GM12875 (cell line): ENCODE data around the gene BCAS1.

Experiments
- H3K4me3 ChIP-seq: one replicate; pipeline ENCODE4 v1.5.1; 2011; ENCODE audit warnings: low read depth, low read length, control low read depth
- TF ChIP-seq, protein P1 (sequence below): IDR thresholded peaks from 2 replicates; pipeline ENCODE4 v1.5.1; 2011; ENCODE audit warnings: low read depth, mild to moderate bottlenecking, control low read depth, inconsistent platforms, low read length, moderate library complexity, borderline replicate concordance; ENCODE audit not compliant: insufficient read depth

BCAS1 gene

DNA sequence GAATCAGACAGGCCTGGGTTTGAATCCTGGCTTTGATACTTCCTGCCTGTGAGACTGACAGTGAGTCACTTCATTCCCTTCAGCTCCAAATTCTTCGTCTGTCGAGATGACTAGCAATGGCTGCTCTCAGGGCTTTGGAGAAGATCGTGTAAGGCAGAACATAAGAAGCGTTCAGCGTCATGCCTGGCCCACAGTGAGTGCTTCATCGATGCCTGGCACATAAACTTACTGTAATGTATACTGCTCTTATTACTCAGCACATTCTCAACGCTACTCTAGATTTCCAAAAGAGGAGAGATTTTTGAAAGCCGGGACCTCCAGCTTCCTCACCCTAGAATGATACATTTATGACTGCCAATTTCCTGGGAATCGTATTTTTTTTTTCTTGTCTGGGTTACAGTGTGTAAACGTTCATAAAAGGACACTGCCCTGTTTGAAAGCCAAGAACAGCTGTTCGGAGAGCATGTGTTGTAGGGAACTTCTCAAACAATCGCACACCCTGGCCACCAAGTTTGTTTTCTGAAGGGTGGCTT is 16.2 kb upstream of the BCAS1 start:
- TF ChIP-seq, protein P1, sequence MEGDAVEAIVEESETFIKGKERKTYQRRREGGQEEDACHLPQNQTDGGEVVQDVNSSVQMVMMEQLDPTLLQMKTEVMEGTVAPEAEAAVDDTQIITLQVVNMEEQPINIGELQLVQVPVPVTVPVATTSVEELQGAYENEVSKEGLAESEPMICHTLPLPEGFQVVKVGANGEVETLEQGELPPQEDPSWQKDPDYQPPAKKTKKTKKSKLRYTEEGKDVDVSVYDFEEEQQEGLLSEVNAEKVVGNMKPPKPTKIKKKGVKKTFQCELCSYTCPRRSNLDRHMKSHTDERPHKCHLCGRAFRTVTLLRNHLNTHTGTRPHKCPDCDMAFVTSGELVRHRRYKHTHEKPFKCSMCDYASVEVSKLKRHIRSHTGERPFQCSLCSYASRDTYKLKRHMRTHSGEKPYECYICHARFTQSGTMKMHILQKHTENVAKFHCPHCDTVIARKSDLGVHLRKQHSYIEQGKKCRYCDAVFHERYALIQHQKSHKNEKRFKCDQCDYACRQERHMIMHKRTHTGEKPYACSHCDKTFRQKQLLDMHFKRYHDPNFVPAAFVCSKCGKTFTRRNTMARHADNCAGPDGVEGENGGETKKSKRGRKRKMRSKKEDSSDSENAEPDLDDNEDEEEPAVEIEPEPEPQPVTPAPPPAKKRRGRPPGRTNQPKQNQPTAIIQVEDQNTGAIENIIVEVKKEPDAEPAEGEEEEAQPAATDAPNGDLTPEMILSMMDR, result no peak
- H3K4me3 ChIP-seq, result no peak overlapping the region

DNA sequence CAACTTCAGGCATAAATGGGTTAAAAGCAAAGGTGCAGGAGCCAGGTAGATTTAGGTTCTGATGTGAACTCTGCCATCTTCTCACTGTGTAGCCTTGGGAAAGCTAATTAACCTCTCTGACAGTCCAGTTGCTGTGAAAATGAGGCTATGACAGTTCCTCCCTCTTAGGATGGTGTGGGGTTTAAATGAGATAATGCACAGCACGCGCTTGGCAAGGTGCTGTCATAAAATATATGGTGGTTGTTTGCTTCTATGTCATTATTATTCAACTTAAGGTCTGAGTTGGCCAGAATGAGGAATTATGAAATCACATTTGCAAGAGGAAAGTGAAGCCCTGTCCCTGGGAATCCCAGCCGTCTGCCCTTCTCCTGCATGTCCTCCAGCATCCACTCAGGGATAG is 15.5 kb upstream of the BCAS1 start:
- TF ChIP-seq, protein P1, result no peak

DNA sequence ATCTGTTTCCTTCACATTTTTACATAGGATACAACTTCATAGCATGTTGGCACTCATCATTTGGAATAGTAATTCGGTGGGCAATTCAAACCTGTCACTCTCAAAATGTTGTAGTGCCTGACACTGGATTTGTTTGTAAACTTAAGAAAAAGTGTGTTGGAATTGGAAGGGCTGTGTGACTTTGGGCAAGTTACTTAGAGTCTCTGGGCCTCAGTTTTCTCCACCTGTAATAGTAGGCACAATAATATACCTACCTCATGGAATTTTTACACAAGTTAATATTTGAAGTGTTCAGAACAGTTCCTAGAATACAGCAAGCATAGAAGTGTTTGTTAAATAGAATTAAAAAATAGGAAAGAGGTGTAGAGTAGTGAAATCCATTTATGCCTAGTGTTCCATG is 15.0 kb upstream of the BCAS1 start:
- no peak overlapping the region for H3K4me3 ChIP-seq
- TF ChIP-seq, protein P1, result no peak

More for the DNA sequence above, 15.5 kb upstream of the BCAS1 start:
- no peak overlapping the region for H3K4me3 ChIP-seq

DNA sequence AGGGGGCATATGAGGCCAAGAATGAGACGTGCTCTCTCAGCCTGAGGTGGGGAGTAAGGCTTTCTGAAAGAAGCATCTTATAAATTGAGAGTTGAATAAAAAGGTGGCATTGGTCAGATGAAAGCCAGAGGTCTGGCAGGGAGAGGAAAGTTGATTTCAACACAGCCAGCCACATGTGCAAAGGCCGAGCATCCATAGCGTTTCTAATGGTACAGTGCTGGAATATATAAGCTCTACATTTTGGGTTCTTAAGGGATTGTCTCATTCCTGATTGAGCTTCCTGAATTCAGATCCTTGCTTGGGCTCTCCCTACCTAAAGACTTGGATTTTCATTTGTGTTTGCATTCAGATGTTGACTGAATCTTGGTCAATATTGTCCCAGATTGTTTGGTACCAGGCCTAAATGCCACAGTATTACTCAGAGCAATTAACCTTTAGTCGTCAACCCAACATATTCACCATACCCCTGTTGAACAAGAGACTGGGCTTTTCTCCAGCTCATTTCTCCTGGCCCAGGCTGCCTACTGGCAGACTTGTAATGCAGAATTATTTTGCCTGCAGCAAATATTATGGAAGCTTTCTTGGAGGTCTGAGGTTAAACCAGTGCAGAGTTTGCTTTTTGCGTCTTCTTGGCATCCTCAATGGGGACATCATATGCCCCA is 14.5 kb upstream of the BCAS1 start:
- TF ChIP-seq, protein P1, result no peak
- no peak overlapping the region for H3K4me3 ChIP-seq

DNA sequence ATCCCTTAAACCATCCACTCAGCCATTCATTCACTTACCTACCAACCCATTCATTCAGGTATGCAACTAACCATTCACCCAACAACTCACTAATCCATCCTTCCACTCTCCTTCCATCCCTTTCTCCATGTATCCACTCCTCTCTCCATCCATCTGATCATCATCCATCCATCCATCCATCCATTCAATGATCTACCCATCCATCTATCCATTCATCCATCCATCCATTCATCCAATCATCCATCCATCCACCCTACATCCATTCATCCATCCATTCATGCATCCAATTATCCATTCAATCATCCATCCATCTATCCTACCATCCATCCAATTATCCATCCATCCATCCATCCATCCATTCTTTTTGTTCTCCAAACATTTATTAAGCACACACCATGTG is 13.8 kb upstream of the BCAS1 start:
- TF ChIP-seq, protein P1, result no peak
- H3K4me3 ChIP-seq, result no peak overlapping the region

DNA sequence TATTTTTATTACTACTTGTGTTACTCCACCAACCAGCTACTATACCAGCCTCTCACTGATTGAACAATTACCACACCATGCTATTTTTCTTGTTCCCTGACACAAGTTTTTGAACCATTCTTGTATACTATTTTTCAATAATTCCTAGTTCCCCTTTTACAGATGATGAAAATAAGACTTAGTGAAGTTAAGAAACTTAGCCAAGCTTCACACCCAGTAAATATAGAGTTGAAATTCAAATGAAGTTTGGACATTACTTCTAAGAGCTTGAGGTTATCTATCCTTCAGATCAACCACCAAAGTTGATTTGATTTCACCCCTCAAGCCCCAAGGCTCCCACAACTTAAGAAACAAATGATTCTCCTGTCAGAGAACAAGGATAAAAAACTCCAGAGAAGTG is 13.1 kb upstream of the BCAS1 start:
- no peak overlapping the region for H3K4me3 ChIP-seq
- TF ChIP-seq, protein P1, result no peak

DNA sequence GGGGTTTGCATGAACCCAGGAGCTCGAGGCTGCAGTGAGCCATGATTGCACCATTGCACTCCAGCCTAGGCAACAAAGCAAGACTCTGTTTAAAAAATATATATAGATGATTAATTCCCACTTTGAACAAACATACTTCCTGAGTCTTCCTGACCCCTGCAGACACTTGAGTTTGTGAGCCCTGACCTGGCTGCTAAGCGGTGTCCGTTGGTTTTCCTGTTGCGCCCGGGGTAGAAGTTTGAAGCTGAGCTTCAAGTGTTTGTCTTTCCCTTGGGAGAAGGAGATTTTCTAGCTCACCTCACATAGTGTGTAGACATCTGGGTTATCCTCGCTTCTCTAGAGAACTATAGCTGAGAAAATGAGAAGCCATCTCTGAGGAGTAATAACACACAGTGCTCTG is 11.7 kb upstream of the BCAS1 start:
- no peak overlapping the region for H3K4me3 ChIP-seq
- TF ChIP-seq, protein P1, result no peak
